DMS 273 treated with DMSO at 0.1 percent for 48 hours (cell line): ENCODE measurements around the gene HCST.

ENCODE experiments used
- DNase-seq: peaks from one replicate; lab custom pipeline; 2025; lab: John Stamatoyannopoulos, UW

Gene HCST

GRCh38 chr19:35937345-35938281 lies 35.3 kb downstream of the HCST start:
- DNase-seq, result no peak

GRCh38 chr19:35938282-35939224 lies 36.2 kb downstream of the HCST start:
- DNase-seq, result no peak

- DNase-seq, result no peak
Measured at GRCh38 chr19:35939307-35940077, 37.2 kb downstream of the HCST start.

- DNase-seq, result no peak
Measured at GRCh38 chr19:35940078-35940775, 37.9 kb downstream of the HCST start.

GRCh38 chr19:35940839-35941238 lies 38.5 kb downstream of the HCST start:
- no peak for DNase-seq

GRCh38 chr19:35942235-35942634 lies 39.9 kb downstream of the HCST start:
- no peak for DNase-seq

- no peak for DNase-seq
Measured at GRCh38 chr19:35943321-35944301, 41.3 kb downstream of the HCST start.

GRCh38 chr19:35944556-35944955 lies 42.2 kb downstream of the HCST start:
- DNase-seq, result no peak

- no peak for DNase-seq
Measured at GRCh38 chr19:35945121-35945790, 42.9 kb downstream of the HCST start.

- no peak for DNase-seq
Measured at GRCh38 chr19:35946203-35946602, 43.9 kb downstream of the HCST start.

- DNase-seq, result no peak
Measured at GRCh38 chr19:35949131-35949530, 46.8 kb downstream of the HCST start.
